GM12878 (cell line): ENCODE results near the gene SEMA4G. TPM values are rescaled to one million over a fixed set of nuclear protein-coding genes. Genes with fewer than 3 reads are reported as not detected.

Experiments used
- ATAC-seq: fragments of 200-7000 bp; cut with Tn5 transposase; 3 replicates; pipeline ENCODE4 v1.9.1; 2020; ENCODE audit warnings: mild to moderate bottlenecking, moderate library complexity
- BruUV-seq: library from RNA; stranded (reverse); fragments of 400-500 nt; replicated peaks from 2 replicates; lab custom pipeline; 2021; lab: Mats Ljungman, UMichigan
- CTCF ChIA-PET: fragments of 300-600 bp; sonication (Branson Sonifier 250); formaldehyde crosslinking; extraction: SDS; loops from one replicate; lab custom pipeline; 2021; ENCODE audit warnings: inconsistent platforms; lab: Yijun Ruan, JAX
- POLR2A ChIA-PET: fragments of 350-600 bp; formaldehyde crosslinking; extraction: SDS; loops from one replicate; lab custom pipeline; 2021; ENCODE audit warnings: inconsistent platforms; lab: Charles Lee
- RAD21 ChIA-PET: fragments of 300-600 bp; sonication (Branson Sonifier 250); formaldehyde crosslinking; loops from one replicate; lab custom pipeline; 2023; ENCODE audit warnings: antibody characterized with exemption; ENCODE audit not compliant: unreplicated experiment; lab: Charles Lee
- SMC1A ChIA-PET: fragments of 300-600 bp; sonication (Branson Sonifier 250); formaldehyde crosslinking; loops from one replicate; lab custom pipeline; 2023; ENCODE audit not compliant: unreplicated experiment, uncharacterized antibody; lab: Charles Lee
- DNase-seq: peaks from one replicate; pipeline ENCODE4 v3.0.0-alpha.2; 2011; ENCODE audit warnings: low read depth, low spot score
- FAIRE-seq: peaks from 3 replicates; lab custom pipeline; 2011; peaks lifted over from hg19 to GRCh38; lab: Jason Lieb, UNC
- H2AFZ ChIP-seq: 2 replicates; pipeline ENCODE4 v1.6.0; 2011; ENCODE audit warnings: low read depth, low read length, control low read depth; ENCODE audit not compliant: control insufficient read depth
- H3K27ac ChIP-seq: 2 replicates; pipeline ENCODE4 v1.5.1; 2011; ENCODE audit warnings: control low read depth; ENCODE audit not compliant: control insufficient read depth, insufficient read depth
- H3K27me3 ChIP-seq, 2 experiments: replicated peaks in 1 of 2; 2 replicates each; pipeline versions ENCODE4 v1.6.0 to v1.6.1; 2011; ENCODE audit warnings: low read length in 1 of 2; ENCODE audit not compliant: control insufficient read depth in 2 of 2, insufficient read depth in 2 of 2
- H3K36me3 ChIP-seq, 2 experiments: 2 replicates each; pipeline ENCODE4 v1.5.1; 2011; ENCODE audit warnings: low read length in 1 of 2; ENCODE audit not compliant: control insufficient read depth in 2 of 2, insufficient read depth in 2 of 2
- H3K4me1 ChIP-seq: 2 replicates; pipeline ENCODE4 v1.6.1; 2011; ENCODE audit warnings: mild to moderate bottlenecking, low read length, moderate library complexity, mixed read lengths; ENCODE audit not compliant: control insufficient read depth, insufficient read depth
- H3K4me2 ChIP-seq: 2 replicates; pipeline ENCODE4 v1.6.0; 2011; ENCODE audit warnings: control low read depth; ENCODE audit not compliant: control insufficient read depth, insufficient read depth
- H3K4me3 ChIP-seq: fragments of 200-600 bp; sonication (generic); 2 replicates; pipeline ENCODE4 v1.5.1; 2016
- H3K79me2 ChIP-seq: 2 replicates; pipeline ENCODE4 v1.6.0; 2011; ENCODE audit warnings: low read length; ENCODE audit not compliant: control insufficient read depth, insufficient read depth
- H3K9ac ChIP-seq: 2 replicates; pipeline ENCODE4 v1.8.0; 2011; ENCODE audit warnings: low read length, control low read depth, mixed read lengths; ENCODE audit not compliant: control insufficient read depth, insufficient read depth
- H3K9me3 ChIP-seq: replicated peaks from 3 replicates; pipeline ENCODE4 v1.5.1; 2011; ENCODE audit warnings: mild to moderate bottlenecking, low read length; ENCODE audit not compliant: control insufficient read depth, insufficient read depth
- H4K20me1 ChIP-seq: 2 replicates; pipeline ENCODE4 v1.6.0; 2011; ENCODE audit not compliant: control insufficient read depth, insufficient read depth
- BCL3 ChIP-seq: IDR thresholded peaks from 2 replicates; pipeline ENCODE4 v1.6.1; 2011; ENCODE audit warnings: borderline replicate concordance, low read depth, mild to moderate bottlenecking, moderate library complexity, low read length; ENCODE audit not compliant: insufficient read depth, poor library complexity, severe bottlenecking
- CBX3 ChIP-seq: fragments of 200-600 bp; sonication (generic); IDR thresholded peaks from 2 replicates; pipeline ENCODE4 v1.6.1; 2016; ENCODE audit warnings: low read depth, borderline replicate concordance
- E4F1 ChIP-seq: fragments of 450-650 bp; IDR thresholded peaks from 2 replicates; pipeline ENCODE4 v1.6.1; 2018; ENCODE audit warnings: borderline replicate concordance, mild to moderate bottlenecking; ENCODE audit not compliant: partially characterized antibody
- IRF3 ChIP-seq: fragments of 450-650 bp; IDR thresholded peaks from 2 replicates; pipeline ENCODE4 v1.6.1; 2014; ENCODE audit warnings: mild to moderate bottlenecking
- MAX ChIP-seq: IDR thresholded peaks from 2 replicates; pipeline ENCODE4 v1.6.1; 2012; ENCODE audit warnings: low read depth, low read length, improper control_type of control experiment
- NFIC ChIP-seq: IDR thresholded peaks from 2 replicates; pipeline ENCODE4 v1.6.1; 2012; ENCODE audit warnings: low read depth, mild to moderate bottlenecking, inconsistent platforms, low read length, moderate library complexity
- NR2C2 ChIP-seq: IDR thresholded peaks from 2 replicates; pipeline ENCODE4 v1.6.1; 2011; ENCODE audit warnings: borderline replicate concordance, low read depth; ENCODE audit not compliant: control insufficient read depth, insufficient read length
- POLR2A ChIP-seq: IDR thresholded peaks from 2 replicates; pipeline ENCODE4 v1.6.1; 2011; ENCODE audit warnings: low read depth, mild to moderate bottlenecking, low read length
- SREBF1 ChIP-seq: IDR thresholded peaks from 2 replicates; pipeline ENCODE4 v1.6.1; 2012; ENCODE audit warnings: mild to moderate bottlenecking, low read length
- TCF12 ChIP-seq: IDR thresholded peaks from 2 replicates; pipeline ENCODE4 v1.6.1; 2011; ENCODE audit warnings: low read depth, mild to moderate bottlenecking, low read length
- ZNF592 ChIP-seq: fragments of 450-650 bp; IDR thresholded peaks from 2 replicates; pipeline ENCODE4 v1.6.1; 2017; ENCODE audit warnings: mild to moderate bottlenecking, moderate library complexity
- WGBS: methylation state at CpG from one replicate; pipeline ENCODE4 v1.1.6; 2016; ENCODE audit warnings: low lambda C conversion rate; ENCODE audit not compliant: insufficient replicate concordance, insufficient coverage; ENCODE audit errors: missing lambda C conversion rate; 5-methylcytosine and 5-hydroxymethylcytosine counted together
- in situ Hi-C: fragments of 300-500 bp; cut with MboI; formaldehyde crosslinking; loops from 9 replicates; pipeline ENCODE4 v1.14.3; 2018; ENCODE audit warnings: mixed read lengths
- intact Hi-C: fragments of 100-400 bp; cut with micrococcal nuclease; formaldehyde crosslinking; loops from one replicate; pipeline ENCODE4 v1.14.2; 2022; ENCODE audit not compliant: unreplicated experiment
- polyA plus RNA-seq, 11 experiments: library from polyadenylated mRNA; depleted of rRNA in 4 of 11; unstranded in 6 of 11; stranded (reverse) in 5 of 11; fragments of >200 nt; fragmentation: Nextera tagmentation in 4 of 11; fragmentation: Illumina TruSeq in 1 of 11; extraction: Ambion mirVana in 4 of 11; extraction: Trizol in 1 of 11; gene quantifications; 1 replicate in 1 of 11; 2 replicates in 10 of 11; pipeline versions ENCODE4 v1.2.1 to v1.2.3, GENCODE V29; 2011 to 2016; ENCODE audit warnings: inconsistent platforms in 2 of 11, missing spikeins in 2 of 11, low read depth in 1 of 11
- total RNA-seq, 4 experiments: library from RNA; depleted of rRNA in 3 of 4; stranded (reverse); fragments of >200 nt in 3 of 4; fragmentation: Illumina TruSeq in 1 of 4; extraction: Trizol in 1 of 4; gene quantifications; 2 replicates each; pipeline versions ENCODE4 v1.2.1 to v1.2.3, GENCODE V29; 2013 to 2021

SEMA4G gene
- total and polyA plus RNA-seq, 10 of the 15 experiments (the other 5 are each of a cell fraction or from before 2014, with no cell fraction given): 0.09 to 2.3 (median 0.44) TPM; not detected in 4

GRCh38 chr10:101014966-101015581 is 45.8 kb downstream of the SEMA4G start:
- RAD21 ChIA-PET: interaction anchor here (0.6 to 3.2 kb wide), 13 partner anchors 11 to 137 kb away, joined by 3 to 26 read pairs (median 4); partner anchors contain the start of genes LZTS2, PDZD7, SEMA4G and SFXN3
- H3K27me3 ChIP-seq: peaks cover 10% of the 10 kb centered on the region in 2 experiments
- no peaks in the 10 kb centered on the region for H3K36me3 ChIP-seq
- no TSS peak for BruUV-seq
- H3K4me1 ChIP-seq: peaks cover 11% of the 10 kb centered on the region
- no peak overlapping the region for H3K27ac ChIP-seq
- no peak for ATAC-seq
- H3K9ac ChIP-seq: no peak overlapping the region
- H3K79me2 ChIP-seq: no peaks in the 10 kb centered on the region
- POLR2A ChIA-PET: interaction anchor here (1.9 kb wide), 1 partner anchor 18 kb away, joined by 11 read pairs; no protein-coding TSS in a partner anchor
- no peaks in the 10 kb centered on the region for H4K20me1 ChIP-seq
- no peak overlapping the region for H2AFZ ChIP-seq
- in situ Hi-C loops: no loop called here
- H3K9me3 ChIP-seq: no peaks in the 10 kb centered on the region
- no peak overlapping the region for H3K4me2 ChIP-seq
- 20% methylated on average over 7 of the region's 7 CpGs for WGBS
- CTCF ChIA-PET: interaction anchor here (0.7 to 6.8 kb wide), 38 partner anchors 8 to 581 kb away, joined by 3 to 91 read pairs (median 5); partner anchors contain the start of genes KAZALD1, LZTS2, MRPL43 and PDZD7
- SMC1A ChIA-PET: interaction anchor here (0.6 to 2.4 kb wide), 9 partner anchors 12 to 272 kb away, joined by 3 to 9 read pairs (median 4); no protein-coding TSS in a partner anchor
- no peak for DNase-seq
- intact Hi-C loops: loop anchor here (1.0 kb wide), 1 partner anchor 46 kb away; the partner anchor contains the start of gene SEMA4G
- no peak for FAIRE-seq
- H3K4me3 ChIP-seq: no peak overlapping the region
- TF ChIP-seq TCF12 (no peak), CBX3 (no peak), MAX (no peak), IRF3 (no peak), SREBF1 (no peak), POLR2A (no peak), NR2C2 (no peak), NFIC (no peak), BCL3 (no peak), ZNF592 (no peak), E4F1 (no peak)
